Upper lobe of left lung (tissue), 6 donors: ENCODE results near the gene CHST8. TPM values are rescaled to one million over a fixed set of nuclear protein-coding genes. Genes with fewer than 3 reads are reported as not detected.
A peak's percentile ranks its signal among the peaks of the same experiment; 100 is the strongest.

Experiments used
- ATAC-seq, 2 donors: fragments of 200-7000 bp; cut with Tn5 transposase; one replicate each; pipeline ENCODE4 v1.9.1; 2022; ENCODE audit warnings: mild to moderate bottlenecking in 2 of 2, moderate library complexity in 2 of 2; ENCODE audit not compliant: low FRiP score in 2 of 2
- DNase-seq, 2 donors: peaks; one replicate each; pipeline ENCODE4 v3.0.0-alpha.2; 2019 to 2020
- H3K27ac ChIP-seq, 4 donors: fragments of 200-600 bp; sonication (generic); one replicate each; pipeline ENCODE4 v1.5.1; 2016 to 2019
- H3K27me3 ChIP-seq, 4 donors: fragments of 200-600 bp; sonication (generic); one replicate each; pipeline ENCODE4 v1.5.1; 2017 to 2019
- H3K36me3 ChIP-seq, 4 donors: fragments of 200-600 bp; sonication (generic); one replicate each; pipeline ENCODE4 v1.5.1; 2016 to 2019
- H3K4me1 ChIP-seq, 4 donors: fragments of 200-600 bp; sonication (generic); one replicate each; pipeline ENCODE4 v1.5.1; 2018 to 2019
- H3K4me3 ChIP-seq, 4 donors: fragments of 200-600 bp; sonication (generic); one replicate each; pipeline ENCODE4 v1.5.1; 2017 to 2019; ENCODE audit warnings: mild to moderate bottlenecking in 2 of 4, moderate library complexity in 1 of 4
- H3K9me3 ChIP-seq, 4 donors: fragments of 200-600 bp; sonication (generic); one replicate each; pipeline ENCODE4 v1.5.1; 2018 to 2019
- CTCF ChIP-seq, 6 experiments: fragments of 450-650 bp in 4 of 6; fragments of 200-600 bp in 2 of 6; sonication (generic) in 2 of 6; IDR thresholded peaks; one replicate each; pipeline ENCODE4 v1.5.1; 2016 to 2019; ENCODE audit warnings: antibody characterized with exemption in 6 of 6
- EP300 ChIP-seq, 4 donors: sonication (generic); formaldehyde crosslinking; IDR thresholded peaks; one replicate each; pipeline ENCODE4 v1.5.1; 2017; ENCODE audit warnings: antibody characterized with exemption in 4 of 4, control low read depth in 2 of 4
- POLR2A ChIP-seq, 4 donors: fragments of 450-650 bp; IDR thresholded peaks; one replicate each; pipeline ENCODE4 v1.5.1; 2016 to 2017; ENCODE audit warnings: antibody characterized with exemption in 4 of 4, mild to moderate bottlenecking in 2 of 4
- POLR2AphosphoS5 ChIP-seq, 2 donors: sonication (generic); formaldehyde crosslinking; IDR thresholded peaks; one replicate each; pipeline ENCODE4 v1.5.1; 2017; ENCODE audit warnings: antibody characterized with exemption in 2 of 2
- WGBS, 2 donors: methylation state at CpG; one replicate each; pipeline ENCODE4 v1.1.5; 2017 to 2018; 5-methylcytosine and 5-hydroxymethylcytosine counted together
- total RNA-seq, 6 donors: library from RNA; depleted of rRNA in 4 of 6; stranded (reverse); fragments of >200 nt in 4 of 6; gene quantifications; one replicate each; pipeline versions ENCODE4 v1.1.0 to v1.2.1, GENCODE V29; 2016 to 2021
- donor health status: DM: no; HTN: no; CAD: no; lungs with moderate emphysema.
- donor health status: DM: no; HTN: yes; CAD: no; lungs with severe emphysema.

Gene CHST8
- total RNA-seq, 6 donors from 2014 or later: 0.46 to 3.1 (median 0.72) TPM; not detected in 2

GRCh38 chr19:33821871-33822270, 200.1 kb downstream of the CHST8 start:
- no peak for TF ChIP-seq CTCF (IDR thresholded peaks at IDR 0.05)
- TF ChIP-seq POLR2A (IDR thresholded peaks at IDR 0.05): no peak
- TF ChIP-seq EP300 (IDR thresholded peaks at IDR 0.05): no peak
- TF ChIP-seq POLR2AphosphoS5 (IDR thresholded peaks at IDR 0.05): no peak
- Histone ChIP-seq H3K27me3 (no peaks in the 10 kb centered on the region), H3K36me3 (no peaks in the 10 kb centered on the region), H3K9me3 (no peaks in the 10 kb centered on the region), H3K27ac (peak overlapping the region in 2 of 4 donors; percentile 85 to 88), H3K4me3 (no peak overlapping the region), H3K4me1 (peaks cover 19 to 31% (median 23%) of the 10 kb centered on the region in 4 donors)
- ATAC-seq (no peak), DNase-seq (no peak)
- WGBS, 2 donors: 43 to 68% methylated on average over 2 of the region's 2 CpGs

Other genes starting within 250 kb of the CHST8 start
- 10 to 100 TPM; 11.5 to 44.7 (median 22.7) TPM for gene CEBPG, start 248.2 kb upstream of the CHST8 start, total RNA-seq
- gene PEPD, start 100.2 kb upstream of the CHST8 start, total RNA-seq: 100 to 1,000 TPM in 2 of 6 donors, 10 to 100 TPM in 4; 30.4 to 106 (median 80.6) TPM
- gene KCTD15, start 174.9 kb downstream of the CHST8 start, total RNA-seq: 10 to 100 TPM; 13.4 to 98.1 (median 30.5) TPM